HCT116 (cell line): ENCODE data around the gene MSI2. TPM values are rescaled to one million over a fixed set of nuclear protein-coding genes. Genes with fewer than 3 reads are reported as not detected.

Experiments
- ATAC-seq: fragments of 200-7000 bp; cut with Tn5 transposase; 2 replicates; pipeline ENCODE4 v1.9.1; 2020; ENCODE audit warnings: mild to moderate bottlenecking, moderate library complexity
- BruUV-seq: library from RNA; stranded (reverse); fragments of 400-500 nt; replicated peaks from 2 replicates; lab custom pipeline; 2021; lab: Mats Ljungman, UMichigan
- CTCF ChIA-PET: fragments of 300-600 bp; sonication (Branson Sonifier 250); formaldehyde crosslinking; loops from one replicate; lab custom pipeline; 2021; ENCODE audit warnings: antibody characterized with exemption; lab: Charles Lee
- POLR2A ChIA-PET: fragments of 300-600, 350-600 bp; sonication (Branson Sonifier 250); formaldehyde crosslinking; loops from one replicate; lab custom pipeline; 2021; ENCODE audit warnings: antibody characterized with exemption; lab: Charles Lee
- RAD21 ChIA-PET, 2 experiments: fragments of 300-600 bp; sonication (Branson Sonifier 250); formaldehyde crosslinking; loops; one replicate each; lab custom pipeline; 2023; ENCODE audit warnings: low total read pairs in 2 of 2; ENCODE audit not compliant: uncharacterized antibody in 2 of 2, unreplicated experiment in 2 of 2, low non-redundant PET in 1 of 2; lab: Charles Lee
- DNase-seq: peaks from one replicate; pipeline ENCODE4 v3.0.0-alpha.2; 2010; ENCODE audit warnings: low read depth, low spot score
- H2AFZ ChIP-seq: fragments of 200-600 bp; shearing (Covaris generic), sonication (generic); 2 replicates; pipeline ENCODE4 v1.6.1; 2017; ENCODE audit warnings: low read depth, mixed run types, mixed read lengths, antibody characterized with exemption, low read length; ENCODE audit not compliant: poor library complexity, severe bottlenecking
- H3K27ac ChIP-seq: 2 replicates; pipeline ENCODE4 v1.5.1; 2012; ENCODE audit warnings: low read depth, low read length
- H3K27me3 ChIP-seq: fragments of 200-600 bp; sonication (generic); 2 replicates; pipeline ENCODE4 v1.6.1; 2016; ENCODE audit warnings: mixed run types, low read length, mixed read lengths; ENCODE audit not compliant: insufficient read depth
- H3K36me3 ChIP-seq, 2 experiments: fragments of 200-500 bp in 1 of 2; fragments of 200-600 bp in 1 of 2; sonication (Bioruptor generic) in 1 of 2; sonication (generic) in 1 of 2; 2 replicates each; pipeline versions ENCODE4 v1.5.1 to v1.6.1; 2014 to 2016; ENCODE audit warnings: low read length in 2 of 2, inconsistent platforms in 1 of 2, mixed read lengths in 1 of 2, mixed run types in 1 of 2; ENCODE audit not compliant: insufficient read depth in 2 of 2, control insufficient read depth in 1 of 2
- H3K4me1 ChIP-seq, 2 experiments: fragments of 200-600 bp in 1 of 2; sonication (generic) in 1 of 2; 2 replicates each; pipeline versions ENCODE4 v1.5.1 to v1.6.1; 2012 to 2017; ENCODE audit warnings: low read length in 2 of 2, inconsistent platforms in 1 of 2, mild to moderate bottlenecking in 1 of 2, mixed read lengths in 1 of 2, mixed run types in 1 of 2, moderate library complexity in 1 of 2; ENCODE audit not compliant: insufficient read depth in 2 of 2, control insufficient read depth in 1 of 2
- H3K4me2 ChIP-seq: fragments of 200-600 bp; sonication (generic); 2 replicates; pipeline ENCODE4 v1.6.1; 2017; ENCODE audit warnings: mixed run types, low read length, mixed read lengths
- H3K4me3 ChIP-seq, 2 experiments: fragments of 200-600 bp in 1 of 2; sonication (generic) in 1 of 2; replicated peaks in 1 of 2; 2 replicates each; pipeline ENCODE4 v1.5.1; 2011 to 2016; ENCODE audit warnings: low read length in 2 of 2, control low read depth in 1 of 2, low read depth in 1 of 2, mild to moderate bottlenecking in 1 of 2, mixed read lengths in 1 of 2, mixed run types in 1 of 2
- H3K79me2 ChIP-seq: fragments of 200-600 bp; sonication (generic); 2 replicates; pipeline ENCODE4 v1.6.1; 2017; ENCODE audit warnings: mild to moderate bottlenecking, mixed run types, low read length, moderate library complexity, mixed read lengths; ENCODE audit not compliant: insufficient read depth
- H3K9ac ChIP-seq: fragments of 200-600 bp; sonication (generic); 2 replicates; pipeline ENCODE4 v1.6.1; 2016; ENCODE audit warnings: low read length, mixed read lengths
- H3K9me2 ChIP-seq: fragments of 200-600 bp; sonication (generic), shearing (Covaris generic); 2 replicates; pipeline ENCODE4 v1.6.1; 2017; ENCODE audit warnings: mixed run types, mild to moderate bottlenecking, moderate library complexity; ENCODE audit not compliant: insufficient read depth
- H3K9me3 ChIP-seq, 2 experiments: fragments of 200-500 bp in 1 of 2; fragments of 200-600 bp in 1 of 2; sonication (Bioruptor generic) in 1 of 2; sonication (generic) in 1 of 2; 2 replicates each; pipeline ENCODE4 v1.6.1; 2014 to 2017; ENCODE audit warnings: low read length in 2 of 2, mixed read lengths in 2 of 2, inconsistent platforms in 1 of 2, low read depth in 1 of 2, mild to moderate bottlenecking in 1 of 2, mixed run types in 1 of 2, moderate library complexity in 1 of 2; ENCODE audit not compliant: control insufficient read depth in 1 of 2, insufficient read depth in 1 of 2
- H4K20me1 ChIP-seq: fragments of 200-600 bp; sonication (generic), shearing (Covaris generic); 2 replicates; pipeline ENCODE4 v1.6.1; 2017; ENCODE audit warnings: mixed run types, mild to moderate bottlenecking, moderate library complexity; ENCODE audit not compliant: insufficient read depth
- ATF3 ChIP-seq: IDR thresholded peaks from 2 replicates; pipeline ENCODE4 v1.6.1; 2012
- CEBPB ChIP-seq: IDR thresholded peaks from 2 replicates; pipeline ENCODE4 v1.6.1; 2012; ENCODE audit warnings: low read depth
- EGR1 ChIP-seq: IDR thresholded peaks from 2 replicates; pipeline ENCODE4 v1.6.1; 2012; ENCODE audit warnings: low read depth
- ELF1 ChIP-seq: IDR thresholded peaks from 2 replicates; pipeline ENCODE4 v1.6.1; 2012; ENCODE audit warnings: low read depth, borderline replicate concordance
- EZH2 ChIP-seq: fragments of 200-600 bp; sonication (generic); IDR thresholded peaks from 2 replicates; pipeline ENCODE4 v1.6.1; 2017; ENCODE audit warnings: antibody characterized with exemption, mixed run types
- FOSL1 ChIP-seq: IDR thresholded peaks from 2 replicates; pipeline ENCODE4 v1.6.1; 2012; ENCODE audit warnings: low read depth
- JUND ChIP-seq: IDR thresholded peaks from 2 replicates; pipeline ENCODE4 v1.6.1; 2012
- POLR2AphosphoS5 ChIP-seq: IDR thresholded peaks from 2 replicates; pipeline ENCODE4 v1.6.1; 2011; ENCODE audit warnings: mild to moderate bottlenecking, low read depth, low read length, moderate library complexity
- RAD21 ChIP-seq: IDR thresholded peaks from 2 replicates; pipeline ENCODE4 v1.6.1; 2012; ENCODE audit warnings: low read depth, mild to moderate bottlenecking
- SIN3A ChIP-seq: IDR thresholded peaks from 2 replicates; pipeline ENCODE4 v1.6.1; 2012; ENCODE audit warnings: low read depth
- SP1 ChIP-seq: IDR thresholded peaks from 2 replicates; pipeline ENCODE4 v1.6.1; 2012; ENCODE audit warnings: low read depth
- SRF ChIP-seq: IDR thresholded peaks from 2 replicates; pipeline ENCODE4 v1.6.1; 2012; ENCODE audit warnings: low read depth
- TCF7L2 ChIP-seq: IDR thresholded peaks from 2 replicates; pipeline ENCODE4 v1.7.0; 2011; ENCODE audit warnings: borderline replicate concordance, inconsistent platforms; ENCODE audit not compliant: insufficient read depth, insufficient read length; ENCODE audit errors: extremely low read depth
- YY1 ChIP-seq: IDR thresholded peaks from 2 replicates; pipeline ENCODE4 v1.6.1; 2011; ENCODE audit warnings: low read length, low read depth, moderate library complexity, mild to moderate bottlenecking; ENCODE audit not compliant: insufficient replicate concordance; ENCODE audit errors: extremely low read depth
- ZFX ChIP-seq: fragments of 450-650 bp; IDR thresholded peaks from 2 replicates; pipeline ENCODE4 v1.6.1; 2017
- ZNF274 ChIP-seq: fragments of 200-500 bp; sonication (Bioruptor generic); IDR thresholded peaks from 2 replicates; pipeline ENCODE4 v1.6.1; 2014; ENCODE audit warnings: mild to moderate bottlenecking, low read depth, low read length, inconsistent platforms
- intact Hi-C: fragments of 100-400 bp; cut with micrococcal nuclease; formaldehyde crosslinking; loops from 2 replicates; pipeline ENCODE4 v1.10.0; 2022
- total RNA-seq: library from RNA; stranded (reverse); gene quantifications from one replicate; pipeline ENCODE4 v1.2.1, GENCODE V29; 2021; ENCODE audit not compliant: unreplicated experiment
- TF ChIP-seq, protein P1 (sequence below): IDR thresholded peaks from 2 replicates; pipeline ENCODE4 v1.6.1; 2011; ENCODE audit warnings: mild to moderate bottlenecking, low read length, moderate library complexity; ENCODE audit not compliant: insufficient replicate concordance; ENCODE audit errors: extremely low read depth
- TF ChIP-seq, protein P2 (sequence below): IDR thresholded peaks from 2 replicates; pipeline ENCODE4 v1.6.1; 2012; ENCODE audit warnings: low read depth
- TF ChIP-seq, protein P3 (sequence below), 3 experiments: fragments of 200-600 bp in 1 of 3; sonication (generic) in 1 of 3; IDR thresholded peaks in 2 of 3; conservative IDR thresholded peaks in 1 of 3; 2 replicates each; pipeline ENCODE4 v1.5.1; 2012 to 2017; ENCODE audit warnings: low read depth in 2 of 3, low read length in 2 of 3, antibody characterized with exemption in 1 of 3, borderline replicate concordance in 1 of 3, control low read depth in 1 of 3, mild to moderate bottlenecking in 1 of 3, mixed read lengths in 1 of 3, mixed run types in 1 of 3, moderate library complexity in 1 of 3; ENCODE audit not compliant: insufficient read depth in 1 of 3

MSI2 gene
- total RNA-seq, 1 experiment from 2014 or later = 137 TPM

DNA sequence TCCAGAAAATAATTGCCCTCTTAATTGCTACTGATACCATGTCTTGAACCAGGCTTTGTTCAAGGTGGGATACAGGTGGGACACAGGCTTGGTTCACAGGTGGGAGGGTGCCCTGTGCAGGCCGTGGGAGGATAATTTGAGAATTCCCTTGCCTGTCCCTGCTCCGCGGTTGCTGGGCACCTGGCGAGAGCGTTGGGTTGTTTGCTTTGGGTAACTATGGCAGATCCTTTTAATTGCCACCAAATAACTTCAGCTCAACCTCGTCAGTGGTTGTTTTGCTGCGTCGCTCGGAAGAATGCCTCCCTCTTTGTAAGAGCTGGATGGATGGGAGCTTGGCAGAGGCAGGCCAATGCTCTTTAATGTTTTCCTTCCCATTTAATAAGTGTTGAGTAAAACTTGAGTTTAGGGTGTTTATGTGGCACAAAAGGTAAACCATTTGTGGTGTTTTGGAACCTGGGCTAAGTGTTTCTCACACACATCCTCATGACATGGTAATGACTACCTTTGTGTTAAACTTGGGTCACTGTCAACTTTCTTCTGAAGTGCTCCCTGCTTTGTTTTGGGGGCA lies 202.5 kb downstream of the MSI2 start:
- peak overlapping the region; percentile 7 for H3K9ac ChIP-seq
- no peak overlapping the region for H2AFZ ChIP-seq
- DNase-seq (no peak), ATAC-seq (0 out of 2 replicates have a peak, but pooled peaks have one; percentile 2)
- CTCF ChIA-PET = interaction anchor here (0.9 kb wide), 1 partner anchor 18 kb away, joined by 3 read pairs; no protein-coding TSS in a partner anchor
- peak overlapping the region; percentile 56 for H3K27ac ChIP-seq
- TF ChIP-seq ZFX (no peak), EZH2 (no peak), SRF (no peak), ATF3 (no peak), TCF7L2 (no peak), SP1 (no peak), FOSL1 (no peak), RAD21 (no peak), ELF1 (no peak), POLR2AphosphoS5 (no peak), ZNF274 (no peak), SIN3A (no peak), EGR1 (no peak), YY1 (no peak), JUND (no peak), CEBPB (no peak)
- TF ChIP-seq, protein P1, sequence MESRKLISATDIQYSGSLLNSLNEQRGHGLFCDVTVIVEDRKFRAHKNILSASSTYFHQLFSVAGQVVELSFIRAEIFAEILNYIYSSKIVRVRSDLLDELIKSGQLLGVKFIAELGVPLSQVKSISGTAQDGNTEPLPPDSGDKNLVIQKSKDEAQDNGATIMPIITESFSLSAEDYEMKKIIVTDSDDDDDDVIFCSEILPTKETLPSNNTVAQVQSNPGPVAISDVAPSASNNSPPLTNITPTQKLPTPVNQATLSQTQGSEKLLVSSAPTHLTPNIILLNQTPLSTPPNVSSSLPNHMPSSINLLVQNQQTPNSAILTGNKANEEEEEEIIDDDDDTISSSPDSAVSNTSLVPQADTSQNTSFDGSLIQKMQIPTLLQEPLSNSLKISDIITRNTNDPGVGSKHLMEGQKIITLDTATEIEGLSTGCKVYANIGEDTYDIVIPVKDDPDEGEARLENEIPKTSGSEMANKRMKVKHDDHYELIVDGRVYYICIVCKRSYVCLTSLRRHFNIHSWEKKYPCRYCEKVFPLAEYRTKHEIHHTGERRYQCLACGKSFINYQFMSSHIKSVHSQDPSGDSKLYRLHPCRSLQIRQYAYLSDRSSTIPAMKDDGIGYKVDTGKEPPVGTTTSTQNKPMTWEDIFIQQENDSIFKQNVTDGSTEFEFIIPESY = no peak
- TF ChIP-seq, protein P2, sequence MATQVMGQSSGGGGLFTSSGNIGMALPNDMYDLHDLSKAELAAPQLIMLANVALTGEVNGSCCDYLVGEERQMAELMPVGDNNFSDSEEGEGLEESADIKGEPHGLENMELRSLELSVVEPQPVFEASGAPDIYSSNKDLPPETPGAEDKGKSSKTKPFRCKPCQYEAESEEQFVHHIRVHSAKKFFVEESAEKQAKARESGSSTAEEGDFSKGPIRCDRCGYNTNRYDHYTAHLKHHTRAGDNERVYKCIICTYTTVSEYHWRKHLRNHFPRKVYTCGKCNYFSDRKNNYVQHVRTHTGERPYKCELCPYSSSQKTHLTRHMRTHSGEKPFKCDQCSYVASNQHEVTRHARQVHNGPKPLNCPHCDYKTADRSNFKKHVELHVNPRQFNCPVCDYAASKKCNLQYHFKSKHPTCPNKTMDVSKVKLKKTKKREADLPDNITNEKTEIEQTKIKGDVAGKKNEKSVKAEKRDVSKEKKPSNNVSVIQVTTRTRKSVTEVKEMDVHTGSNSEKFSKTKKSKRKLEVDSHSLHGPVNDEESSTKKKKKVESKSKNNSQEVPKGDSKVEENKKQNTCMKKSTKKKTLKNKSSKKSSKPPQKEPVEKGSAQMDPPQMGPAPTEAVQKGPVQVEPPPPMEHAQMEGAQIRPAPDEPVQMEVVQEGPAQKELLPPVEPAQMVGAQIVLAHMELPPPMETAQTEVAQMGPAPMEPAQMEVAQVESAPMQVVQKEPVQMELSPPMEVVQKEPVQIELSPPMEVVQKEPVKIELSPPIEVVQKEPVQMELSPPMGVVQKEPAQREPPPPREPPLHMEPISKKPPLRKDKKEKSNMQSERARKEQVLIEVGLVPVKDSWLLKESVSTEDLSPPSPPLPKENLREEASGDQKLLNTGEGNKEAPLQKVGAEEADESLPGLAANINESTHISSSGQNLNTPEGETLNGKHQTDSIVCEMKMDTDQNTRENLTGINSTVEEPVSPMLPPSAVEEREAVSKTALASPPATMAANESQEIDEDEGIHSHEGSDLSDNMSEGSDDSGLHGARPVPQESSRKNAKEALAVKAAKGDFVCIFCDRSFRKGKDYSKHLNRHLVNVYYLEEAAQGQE = no peak
- TF ChIP-seq, protein P3, sequence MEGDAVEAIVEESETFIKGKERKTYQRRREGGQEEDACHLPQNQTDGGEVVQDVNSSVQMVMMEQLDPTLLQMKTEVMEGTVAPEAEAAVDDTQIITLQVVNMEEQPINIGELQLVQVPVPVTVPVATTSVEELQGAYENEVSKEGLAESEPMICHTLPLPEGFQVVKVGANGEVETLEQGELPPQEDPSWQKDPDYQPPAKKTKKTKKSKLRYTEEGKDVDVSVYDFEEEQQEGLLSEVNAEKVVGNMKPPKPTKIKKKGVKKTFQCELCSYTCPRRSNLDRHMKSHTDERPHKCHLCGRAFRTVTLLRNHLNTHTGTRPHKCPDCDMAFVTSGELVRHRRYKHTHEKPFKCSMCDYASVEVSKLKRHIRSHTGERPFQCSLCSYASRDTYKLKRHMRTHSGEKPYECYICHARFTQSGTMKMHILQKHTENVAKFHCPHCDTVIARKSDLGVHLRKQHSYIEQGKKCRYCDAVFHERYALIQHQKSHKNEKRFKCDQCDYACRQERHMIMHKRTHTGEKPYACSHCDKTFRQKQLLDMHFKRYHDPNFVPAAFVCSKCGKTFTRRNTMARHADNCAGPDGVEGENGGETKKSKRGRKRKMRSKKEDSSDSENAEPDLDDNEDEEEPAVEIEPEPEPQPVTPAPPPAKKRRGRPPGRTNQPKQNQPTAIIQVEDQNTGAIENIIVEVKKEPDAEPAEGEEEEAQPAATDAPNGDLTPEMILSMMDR (IDR thresholded peaks at IDR 0.05 in 2 of 3, conservative IDR thresholded peaks at IDR 0.05 in 1 of 3; ENCODE audit: borderline replicate concordance in 1 of 3, insufficient read depth in 1 of 3, low read depth in 2 of 3, low read length in 2 of 3) = no peak
- TF ChIP-seq, all 23 proteins: peak for 0
- POLR2A ChIA-PET = no interaction called here
- Histone ChIP-seq H3K36me3 (no peaks in the 10 kb centered on the region), H3K27me3 (no peaks in the 10 kb centered on the region), H3K9me3 (no peaks in the 10 kb centered on the region), H3K9me2 (no peaks in the 10 kb centered on the region), H4K20me1 (no peaks in the 10 kb centered on the region), H3K4me1 (peaks cover 27 to 48% of the 10 kb centered on the region in 2 experiments), H3K79me2 (no peaks in the 10 kb centered on the region), H3K4me3 (peak overlapping the region in 1 of 2 experiments; percentile 7; a peak in 2 of 4 replicates), H3K4me2 (peak overlapping the region; percentile 63)
- RAD21 ChIA-PET = no interaction called here
- intact Hi-C loops = no loop called here
- no TSS peak for BruUV-seq
